OCI-LY1 (cell line): ENCODE data around the gene FRK.

ENCODE experiments used
- H2AFZ ChIP-seq: fragments of 200-600 bp; sonication (generic), shearing (Covaris generic); 2 replicates; pipeline ENCODE4 v1.6.0; 2014; ENCODE audit warnings: antibody characterized with exemption, mild to moderate bottlenecking, low read length
- H3F3A ChIP-seq: fragments of 200-600 bp; sonication (generic), shearing (Covaris generic); 2 replicates; pipeline ENCODE4 v1.6.0; 2014; ENCODE audit warnings: mild to moderate bottlenecking, antibody characterized with exemption, low read length, moderate library complexity; ENCODE audit not compliant: insufficient read depth
- H3K27ac ChIP-seq: fragments of 200-600 bp; sonication (generic); 2 replicates; pipeline ENCODE4 v1.5.1; 2014; ENCODE audit warnings: low read length, mixed run types, mild to moderate bottlenecking, low read depth; ENCODE audit not compliant: poor library complexity, severe bottlenecking
- H3K27me3 ChIP-seq: fragments of 200-600 bp; sonication (generic); 2 replicates; pipeline ENCODE4 v1.6.0; 2014; ENCODE audit warnings: antibody characterized with exemption, mild to moderate bottlenecking, low read length, moderate library complexity; ENCODE audit not compliant: insufficient read depth
- H3K36me3 ChIP-seq: fragments of 200-600 bp; sonication (generic); 2 replicates; pipeline ENCODE4 v1.6.1; 2014; ENCODE audit warnings: mild to moderate bottlenecking, antibody characterized with exemption, low read length, moderate library complexity, mixed read lengths; ENCODE audit not compliant: insufficient read depth
- H3K4me1 ChIP-seq: fragments of 200-600 bp; sonication (generic); 2 replicates; pipeline ENCODE4 v1.5.1; 2014; ENCODE audit warnings: mild to moderate bottlenecking, low read length, moderate library complexity; ENCODE audit not compliant: insufficient read depth, severe bottlenecking
- H3K4me2 ChIP-seq: fragments of 200-600 bp; sonication (generic), shearing (Covaris generic); 2 replicates; pipeline ENCODE4 v1.6.1; 2014; ENCODE audit warnings: low read length
- H3K4me3 ChIP-seq: fragments of 200-600 bp; sonication (generic); 2 replicates; pipeline ENCODE4 v1.5.1; 2014; ENCODE audit warnings: low read length, low read depth, mild to moderate bottlenecking, mixed read lengths; ENCODE audit not compliant: poor library complexity, severe bottlenecking
- H3K79me2 ChIP-seq: fragments of 200-600 bp; shearing (Covaris generic); 2 replicates; pipeline ENCODE4 v1.6.1; 2016; ENCODE audit warnings: mixed run types, low read length, mixed read lengths; ENCODE audit not compliant: insufficient read depth
- H3K9ac ChIP-seq: fragments of 200-600 bp; sonication (generic), shearing (Covaris generic); 2 replicates; pipeline ENCODE4 v1.6.1; 2014; ENCODE audit warnings: mild to moderate bottlenecking, low read length, mixed read lengths
- H3K9me2 ChIP-seq: fragments of 200-600 bp; sonication (generic), shearing (Covaris generic); 2 replicates; pipeline ENCODE4 v1.6.1; 2014; ENCODE audit warnings: low read depth, mild to moderate bottlenecking, low read length, mixed read lengths
- H3K9me3 ChIP-seq: fragments of 200-600 bp; shearing (Covaris generic); 2 replicates; pipeline ENCODE4 v1.6.1; 2014; ENCODE audit warnings: low read length, mixed read lengths
- H4K20me1 ChIP-seq: fragments of 200-600 bp; sonication (generic), shearing (Covaris generic); 2 replicates; pipeline ENCODE4 v1.6.0; 2016; ENCODE audit warnings: mild to moderate bottlenecking, low read length; ENCODE audit not compliant: insufficient read depth
- CTCF ChIP-seq: fragments of 200-600 bp; sonication (generic), shearing (Covaris generic); IDR thresholded peaks from 2 replicates; pipeline ENCODE4 v1.5.1; 2017; ENCODE audit warnings: mild to moderate bottlenecking, antibody characterized with exemption, low read length, moderate library complexity, mixed read lengths
- EZH2 ChIP-seq: fragments of 200-600 bp; sonication (generic), shearing (Covaris generic); IDR thresholded peaks from 2 replicates; pipeline ENCODE4 v1.8.0; 2017; ENCODE audit warnings: borderline replicate concordance, mixed run types, mild to moderate bottlenecking, antibody characterized with exemption, low read length, moderate library complexity, mixed read lengths

FRK gene

GRCh38 chr6:115977220-115977619, 83.5 kb downstream of the FRK start:
- no peak overlapping the region for H3K9ac ChIP-seq
- no peaks in the 10 kb centered on the region for H3F3A ChIP-seq
- H2AFZ ChIP-seq: no peak overlapping the region
- H3K9me2 ChIP-seq: no peaks in the 10 kb centered on the region
- no peak overlapping the region for H3K4me3 ChIP-seq
- no peak overlapping the region for H3K27ac ChIP-seq
- no peaks in the 10 kb centered on the region for H4K20me1 ChIP-seq
- no peaks in the 10 kb centered on the region for H3K4me1 ChIP-seq
- no peak for TF ChIP-seq CTCF
- no peak for TF ChIP-seq EZH2
- no peaks in the 10 kb centered on the region for H3K9me3 ChIP-seq
- no peaks in the 10 kb centered on the region for H3K79me2 ChIP-seq
- H3K36me3 ChIP-seq: no peaks in the 10 kb centered on the region
- no peaks in the 10 kb centered on the region for H3K27me3 ChIP-seq
- H3K4me2 ChIP-seq: no peak overlapping the region

GRCh38 chr6:115976321-115976870, 84.3 kb downstream of the FRK start:
- no peaks in the 10 kb centered on the region for H3F3A ChIP-seq
- H3K9ac ChIP-seq: no peak overlapping the region
- TF ChIP-seq CTCF: no peak
- no peak for TF ChIP-seq EZH2
- H3K4me2 ChIP-seq: no peak overlapping the region
- H3K4me1 ChIP-seq: no peaks in the 10 kb centered on the region
- no peak overlapping the region for H3K27ac ChIP-seq
- H3K4me3 ChIP-seq: no peak overlapping the region
- H4K20me1 ChIP-seq: no peaks in the 10 kb centered on the region
- H3K9me2 ChIP-seq: no peaks in the 10 kb centered on the region
- no peaks in the 10 kb centered on the region for H3K27me3 ChIP-seq
- no peaks in the 10 kb centered on the region for H3K36me3 ChIP-seq
- H3K9me3 ChIP-seq: no peaks in the 10 kb centered on the region
- no peak overlapping the region for H2AFZ ChIP-seq
- H3K79me2 ChIP-seq: no peaks in the 10 kb centered on the region

GRCh38 chr6:115972679-115973078, 88.0 kb downstream of the FRK start:
- Histone ChIP-seq H3K27ac (no peak overlapping the region), H3K4me1 (no peaks in the 10 kb centered on the region), H3K27me3 (no peaks in the 10 kb centered on the region), H4K20me1 (no peaks in the 10 kb centered on the region), H3K4me2 (no peak overlapping the region), H3K9me2 (no peaks in the 10 kb centered on the region), H3K36me3 (no peaks in the 10 kb centered on the region), H3K9ac (no peak overlapping the region), H3K4me3 (no peak overlapping the region), H3K79me2 (no peaks in the 10 kb centered on the region), H3K9me3 (no peaks in the 10 kb centered on the region), H3F3A (no peaks in the 10 kb centered on the region), H2AFZ (no peak overlapping the region)
- TF ChIP-seq EZH2 (no peak), CTCF (peak; percentile 15; the same call in 1 of the 2 replicates)
